GM19452 (cell line): ENCODE measurements around the gene DNAH10.

ENCODE experiments used
- ATAC-seq: cut with Tn5 transposase; IDR thresholded peaks from one replicate; pipeline ENCODE4 v1.9.1; 2021; ENCODE audit not compliant: unreplicated experiment

Gene DNAH10

DNA sequence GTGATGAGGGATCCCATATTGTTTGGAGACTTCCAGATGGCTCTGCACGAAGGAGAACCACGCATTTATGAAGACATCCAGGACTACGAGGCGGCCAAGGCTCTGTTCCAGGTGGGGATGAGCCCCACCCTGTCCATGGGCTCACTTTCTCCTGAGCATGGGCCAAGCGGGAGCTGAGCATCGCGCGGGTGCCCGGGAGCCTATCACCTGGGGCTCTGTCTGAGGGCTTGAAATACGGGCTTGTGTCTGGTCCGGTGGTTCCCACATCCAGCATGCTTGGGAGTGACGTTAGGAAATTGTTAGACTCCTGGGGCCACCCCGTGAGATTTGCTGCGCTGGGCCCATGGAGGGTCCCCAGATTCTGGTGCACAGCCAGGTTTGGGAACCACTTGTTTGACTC is 117.6 kb downstream of the DNAH10 start:
- no peak for ATAC-seq

DNA sequence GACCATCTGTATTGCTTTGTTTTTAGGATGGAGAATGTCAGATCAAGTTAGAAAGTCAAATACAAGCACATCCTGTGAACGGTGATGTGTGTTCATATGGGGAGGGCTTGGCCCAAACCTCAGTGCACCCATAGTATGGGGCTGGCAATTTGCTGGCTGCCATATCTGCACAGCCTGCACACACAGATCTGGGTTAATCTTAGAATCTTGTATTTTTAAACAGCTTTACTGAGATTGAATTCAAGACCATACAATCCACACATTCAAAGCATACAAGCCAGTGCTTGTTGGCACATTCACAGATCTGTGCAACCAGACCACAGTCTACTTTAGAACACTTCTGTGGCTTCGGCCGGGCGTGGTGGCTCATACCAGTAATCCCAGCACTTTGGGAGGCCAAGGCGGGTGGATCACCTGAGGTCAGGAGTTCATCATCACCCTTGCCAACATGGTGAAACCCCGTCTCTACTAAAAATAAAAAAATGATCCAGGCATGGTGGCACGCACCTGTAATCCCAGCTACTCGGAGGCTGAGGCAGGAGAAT is 120.1 kb downstream of the DNAH10 start:
- ATAC-seq, result no peak

DNA sequence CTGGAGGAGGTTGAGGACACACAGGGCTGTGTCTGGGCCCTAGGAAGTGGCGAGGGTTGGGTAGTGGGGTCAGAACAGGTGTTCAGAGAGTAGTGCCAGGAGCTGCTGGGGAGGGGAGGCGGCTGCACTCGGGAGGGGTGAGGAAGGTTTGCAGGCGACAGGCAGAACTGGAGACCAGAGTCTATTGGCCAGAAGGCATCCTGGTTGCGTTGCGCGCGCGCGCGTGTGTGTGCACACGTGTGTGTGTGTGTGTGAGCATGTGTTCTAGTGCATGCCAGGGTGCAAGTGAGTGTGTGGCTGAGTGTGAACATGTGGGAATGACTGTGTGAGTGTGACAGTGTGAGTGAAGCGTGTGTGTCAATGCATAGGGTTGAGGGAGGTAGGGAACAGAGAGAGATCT is 124.2 kb downstream of the DNAH10 start:
- ATAC-seq, result no peak

DNA sequence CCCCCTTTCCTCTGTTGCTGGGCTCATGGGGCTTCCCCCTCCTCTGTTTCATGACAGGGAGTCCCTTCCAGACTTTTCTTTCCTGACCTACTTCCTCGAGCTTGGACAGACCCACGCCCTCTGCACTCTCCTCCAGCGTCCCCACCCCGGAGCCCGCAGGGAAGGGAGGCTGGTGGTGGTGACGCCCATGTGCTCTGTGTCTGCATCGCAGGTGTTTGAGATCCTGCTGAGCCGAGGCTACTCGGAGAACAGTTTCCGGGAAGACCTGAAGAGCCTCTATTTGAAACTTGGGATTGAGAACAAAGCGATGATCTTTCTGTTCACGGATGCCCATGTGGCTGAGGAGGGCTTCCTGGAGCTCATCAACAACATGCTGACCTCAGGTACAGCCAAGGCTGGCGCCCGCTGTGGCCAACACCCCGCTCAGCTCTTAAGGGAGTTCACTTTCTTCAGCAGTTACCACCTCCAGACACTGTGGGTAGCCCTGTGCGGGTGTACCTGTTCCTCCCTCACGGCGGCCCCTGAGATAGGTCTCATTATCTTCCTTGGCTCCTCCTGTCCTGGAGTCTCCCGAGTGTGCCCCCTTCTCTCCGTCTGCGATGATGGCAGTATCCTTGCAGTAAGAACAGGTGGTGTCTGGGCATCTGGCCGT is 125.0 kb downstream of the DNAH10 start:
- ATAC-seq, result no peak

DNA sequence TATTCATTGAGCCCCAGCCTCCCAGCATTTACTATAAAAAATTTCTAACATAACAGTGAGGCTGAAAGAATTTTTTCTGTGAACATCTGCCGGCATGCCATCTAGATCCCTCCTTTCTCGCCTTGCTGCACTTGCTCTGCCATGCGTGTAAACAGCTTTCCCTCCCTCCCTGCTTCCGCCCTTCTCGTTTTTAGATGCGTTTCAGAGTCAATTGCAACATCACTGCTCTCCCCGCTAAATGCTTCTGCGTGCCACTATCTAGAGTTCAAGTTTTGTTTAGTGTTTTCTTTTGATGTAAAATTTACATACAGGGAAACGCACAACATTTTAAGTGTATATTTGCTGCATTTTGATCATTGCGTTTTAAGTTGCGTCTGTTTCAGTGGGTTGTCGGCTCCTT is 126.9 kb downstream of the DNAH10 start:
- no peak for ATAC-seq

DNA sequence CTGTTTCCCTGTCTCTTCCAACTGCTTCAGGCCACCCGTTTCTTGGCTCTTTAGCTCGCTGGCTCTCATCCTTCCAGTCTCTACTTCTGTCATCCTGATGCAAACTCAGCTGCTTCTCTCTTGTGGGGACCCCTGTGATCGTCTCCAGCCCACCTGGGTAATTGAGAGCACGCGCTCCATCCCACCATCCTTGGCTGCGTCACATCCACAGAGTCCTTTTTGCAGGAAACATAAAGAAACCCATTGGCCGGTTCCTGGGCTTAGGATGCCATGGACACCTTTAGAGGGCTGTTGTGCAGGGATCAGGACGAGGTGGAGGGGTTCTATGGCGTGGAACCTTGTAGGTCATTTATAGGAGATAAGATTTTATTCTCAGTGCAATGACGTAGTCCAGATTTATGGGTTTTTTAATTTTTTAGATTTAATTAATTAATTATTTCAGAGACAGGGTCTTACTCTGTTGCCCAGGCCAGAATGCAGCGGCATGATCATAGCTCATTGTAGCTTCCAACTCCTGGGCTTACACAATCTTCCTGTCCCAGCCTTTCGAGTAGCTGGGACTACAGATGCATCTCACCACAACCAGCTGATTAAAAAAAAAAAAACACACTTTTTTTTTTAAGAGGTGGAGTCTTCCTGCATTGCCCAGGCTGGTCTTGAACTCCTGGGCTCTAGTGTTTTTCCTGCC is 127.9 kb downstream of the DNAH10 start:
- no peak for ATAC-seq

DNA sequence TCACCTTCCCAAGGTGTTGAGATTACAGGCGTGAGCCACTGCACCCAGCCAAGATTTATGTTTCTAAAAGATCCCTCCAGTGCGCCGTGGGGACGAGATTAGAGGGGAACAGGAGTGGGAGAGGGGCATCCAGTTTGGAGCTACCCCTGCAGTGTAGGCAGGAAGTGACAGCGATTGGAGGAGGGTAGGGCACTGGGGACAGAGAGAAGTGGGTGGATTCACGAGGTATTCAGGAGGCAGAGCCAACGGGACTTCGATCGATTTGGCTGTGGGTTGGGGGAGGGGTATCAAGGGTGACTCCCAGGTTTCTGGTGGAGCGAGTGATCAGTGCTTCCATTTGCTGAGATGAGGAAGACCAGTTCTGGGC is 128.4 kb downstream of the DNAH10 start:
- no peak for ATAC-seq

DNA sequence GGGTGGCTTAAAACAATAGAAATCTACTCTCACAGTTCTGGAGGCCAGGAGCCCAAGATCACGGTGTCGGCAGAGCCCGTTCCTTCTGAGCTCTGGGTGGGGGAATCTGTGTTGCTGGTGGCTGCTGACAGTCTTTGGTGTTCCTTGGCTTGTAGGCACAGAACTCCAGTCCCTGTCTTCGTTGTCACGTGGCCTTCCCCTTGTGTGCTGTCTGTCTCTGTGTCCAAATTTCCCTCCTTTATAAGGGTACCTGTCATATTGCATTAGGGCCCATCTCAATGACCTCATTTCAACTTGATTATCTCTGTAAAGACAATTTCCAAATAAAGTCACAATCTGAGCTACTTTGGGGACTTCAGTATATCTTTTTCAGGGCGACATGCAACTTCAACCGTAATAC is 128.9 kb downstream of the DNAH10 start:
- no peak for ATAC-seq

DNA sequence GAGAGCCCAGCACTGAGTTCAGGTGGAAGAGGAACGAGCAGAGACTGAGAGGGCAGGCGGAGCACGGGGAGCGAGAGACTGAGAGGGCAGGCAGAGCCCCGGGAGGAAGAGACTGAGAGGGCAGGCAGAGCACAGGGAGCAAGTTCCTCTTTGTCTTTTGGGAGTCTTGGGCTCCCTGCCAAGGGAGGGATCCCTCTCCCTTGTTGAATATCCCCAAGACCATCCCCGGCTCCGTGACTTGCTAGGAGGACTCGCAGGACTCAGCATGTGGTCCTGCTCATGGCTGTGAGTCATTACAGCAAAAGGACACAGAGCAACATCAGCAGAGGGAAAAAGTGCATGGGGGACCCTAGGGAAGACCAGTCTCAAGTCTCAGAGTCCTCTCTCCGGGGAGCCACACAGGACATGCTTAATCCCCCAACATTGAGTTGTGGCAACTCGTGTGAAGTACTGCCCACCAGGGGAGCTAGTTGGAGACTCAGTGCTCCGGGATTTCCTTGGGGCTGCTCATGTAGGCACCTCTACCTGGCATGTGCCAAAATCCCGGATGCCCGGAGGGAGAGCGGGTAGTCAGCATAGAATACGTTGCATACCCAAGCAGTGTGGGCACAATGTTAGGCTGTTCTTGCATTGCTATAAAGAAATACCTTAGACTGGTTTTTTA is 129.5 kb downstream of the DNAH10 start:
- no peak for ATAC-seq

DNA sequence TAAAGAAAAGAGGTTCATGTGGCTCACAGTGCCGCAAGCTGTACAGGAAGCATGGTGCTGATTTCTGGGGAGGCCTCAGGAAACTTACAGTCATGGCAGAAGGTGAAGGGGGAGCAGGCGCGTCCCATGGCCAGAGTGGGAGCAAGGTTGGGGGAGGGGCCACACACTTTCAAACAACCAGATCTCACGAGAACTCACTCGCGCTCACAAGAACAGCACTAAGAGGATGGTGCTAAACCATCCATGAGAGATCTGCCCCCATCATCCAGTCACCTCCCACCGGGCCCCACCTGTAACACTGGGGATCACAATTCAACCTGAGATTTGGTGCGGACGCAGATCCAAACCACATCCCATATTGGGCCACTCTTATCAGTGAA is 130.1 kb downstream of the DNAH10 start:
- no peak for ATAC-seq

DNA sequence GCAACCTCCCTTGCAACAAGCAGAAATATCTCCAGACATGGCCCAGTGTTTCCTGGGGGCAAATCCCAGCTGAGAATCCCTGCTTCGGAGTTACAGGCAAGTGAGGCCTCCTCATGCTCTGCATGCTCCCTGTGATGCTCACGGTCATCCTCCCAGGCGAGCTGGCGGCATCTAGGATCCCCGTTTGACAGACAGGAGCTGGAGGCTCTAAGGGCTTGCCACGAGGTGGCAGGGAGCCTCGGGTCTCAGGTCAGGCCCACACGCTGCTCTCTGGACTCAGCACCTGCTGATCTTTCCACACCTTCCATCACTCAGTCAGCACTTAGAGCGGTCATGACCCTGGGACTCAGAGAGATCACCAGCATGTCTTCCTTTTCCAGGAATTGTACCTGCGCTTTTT is 130.8 kb downstream of the DNAH10 start:
- ATAC-seq, result no peak

DNA sequence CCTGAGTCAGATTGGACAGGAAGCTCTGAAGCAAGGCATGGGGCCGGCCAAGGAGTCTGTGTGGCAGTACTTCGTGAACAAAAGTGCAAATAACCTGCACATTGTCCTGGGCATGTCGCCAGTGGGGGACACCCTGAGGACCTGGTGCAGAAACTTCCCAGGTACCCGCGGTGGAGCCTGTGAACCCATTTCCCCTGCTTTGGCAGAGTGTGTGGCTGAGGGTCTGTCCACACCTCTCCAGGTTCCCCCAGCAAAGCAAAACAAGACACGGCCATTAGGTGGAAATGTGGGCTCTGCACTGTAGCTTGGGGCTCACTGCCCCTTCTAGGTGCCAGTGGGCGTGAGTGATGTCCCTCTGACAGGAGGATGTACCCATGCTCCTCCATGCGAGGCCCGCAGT is 131.2 kb downstream of the DNAH10 start:
- no peak for ATAC-seq

DNA sequence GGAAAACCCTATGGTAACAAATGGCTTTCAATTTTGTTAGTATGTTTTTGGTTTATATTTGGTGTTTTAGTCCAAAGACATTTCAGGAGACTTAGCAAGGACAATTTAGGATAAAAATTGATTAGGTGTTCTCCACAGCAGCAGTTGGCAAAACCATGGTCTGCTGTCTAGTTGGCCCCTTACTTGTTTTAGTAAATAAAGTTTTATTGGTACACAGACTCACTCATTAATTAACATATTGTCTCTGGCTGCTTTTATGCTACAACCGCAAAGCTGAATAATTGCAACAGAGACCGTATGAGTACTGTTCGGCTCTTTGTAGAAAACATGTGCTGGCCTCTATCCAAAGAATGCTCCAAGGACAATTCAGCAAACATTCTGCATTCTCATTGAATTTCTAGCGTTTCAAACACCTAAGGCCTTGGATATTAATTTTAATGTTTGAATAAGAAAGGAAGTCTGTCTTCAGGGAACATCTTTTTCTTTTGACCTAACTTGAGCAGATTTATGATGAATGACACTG is 132.8 kb downstream of the DNAH10 start:
- no peak for ATAC-seq

DNA sequence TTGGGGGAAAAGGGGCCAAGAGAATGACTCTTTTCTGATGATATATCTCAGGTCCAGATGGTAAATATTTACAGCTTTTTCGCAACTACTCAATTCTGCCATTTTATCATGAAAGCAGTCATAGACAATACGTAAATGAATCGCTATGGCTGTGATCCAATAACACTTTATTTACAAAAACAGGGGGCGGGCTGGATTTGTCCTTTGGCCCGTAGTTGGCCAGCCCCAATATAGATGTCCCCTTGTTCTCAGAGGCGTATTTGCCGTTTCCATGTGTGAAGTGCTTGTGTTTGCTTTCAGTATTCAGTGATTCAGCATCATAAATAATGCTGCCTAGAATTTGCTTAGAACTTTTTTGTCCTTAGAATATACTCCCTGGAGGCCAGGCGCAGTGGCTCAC is 133.3 kb downstream of the DNAH10 start:
- ATAC-seq, result no peak

DNA sequence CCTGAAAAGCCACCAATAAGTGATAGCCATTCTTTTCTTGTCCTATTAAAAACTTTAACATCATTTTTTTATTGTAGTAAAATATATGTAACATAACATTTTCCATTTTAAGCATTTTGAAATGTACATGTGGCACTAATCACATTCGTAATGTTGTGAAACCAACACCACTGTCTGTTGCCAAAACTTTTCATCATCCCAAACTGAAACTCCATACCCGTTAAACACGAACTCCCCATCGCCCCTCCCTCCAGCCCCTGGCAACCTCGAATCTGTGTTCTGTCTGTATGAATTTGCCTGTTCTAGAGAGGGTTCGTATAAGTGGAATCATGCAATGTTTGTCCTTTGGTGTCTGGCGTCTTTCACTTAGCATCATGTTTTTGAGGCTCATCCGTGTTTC is 134.7 kb downstream of the DNAH10 start:
- ATAC-seq, result no peak

DNA sequence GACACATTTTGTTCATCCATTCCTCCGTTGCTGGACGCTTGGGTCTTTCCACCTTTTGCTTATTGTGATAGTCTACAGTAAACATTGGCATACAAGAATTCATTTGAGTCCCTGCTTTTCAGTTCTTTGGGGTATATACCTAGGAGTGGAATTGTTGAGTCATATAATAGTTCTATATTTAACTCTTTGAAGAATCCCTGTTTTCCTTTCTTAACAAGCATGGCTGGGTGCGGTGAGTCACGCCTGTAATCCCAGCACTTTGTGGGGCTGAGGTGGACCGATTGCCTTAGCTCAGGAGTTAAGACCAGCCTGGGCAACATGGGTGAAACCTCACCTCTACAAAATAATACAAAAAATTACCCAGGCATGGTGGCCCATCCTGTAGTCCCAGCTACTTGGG is 135.1 kb downstream of the DNAH10 start:
- no peak for ATAC-seq

DNA sequence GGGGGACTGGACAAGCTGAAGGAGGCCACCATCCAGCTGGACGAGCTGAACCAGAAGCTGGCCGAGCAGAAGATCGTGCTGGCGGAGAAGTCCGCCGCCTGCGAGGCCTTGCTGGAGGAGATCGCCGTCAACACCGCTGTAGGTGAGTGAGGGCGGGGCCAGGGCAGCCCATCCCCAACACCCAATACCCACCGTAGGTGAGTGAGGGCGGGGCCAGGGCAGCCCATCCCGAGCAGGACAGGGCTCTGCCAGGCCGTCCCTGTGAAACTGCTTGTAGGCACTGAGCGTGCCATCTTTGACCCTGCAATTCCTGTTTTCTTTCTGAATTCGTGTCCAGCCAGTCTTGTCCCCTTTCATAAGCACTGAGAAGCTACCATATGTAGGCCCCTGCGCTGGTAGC is 136.6 kb downstream of the DNAH10 start:
- no peak for ATAC-seq

DNA sequence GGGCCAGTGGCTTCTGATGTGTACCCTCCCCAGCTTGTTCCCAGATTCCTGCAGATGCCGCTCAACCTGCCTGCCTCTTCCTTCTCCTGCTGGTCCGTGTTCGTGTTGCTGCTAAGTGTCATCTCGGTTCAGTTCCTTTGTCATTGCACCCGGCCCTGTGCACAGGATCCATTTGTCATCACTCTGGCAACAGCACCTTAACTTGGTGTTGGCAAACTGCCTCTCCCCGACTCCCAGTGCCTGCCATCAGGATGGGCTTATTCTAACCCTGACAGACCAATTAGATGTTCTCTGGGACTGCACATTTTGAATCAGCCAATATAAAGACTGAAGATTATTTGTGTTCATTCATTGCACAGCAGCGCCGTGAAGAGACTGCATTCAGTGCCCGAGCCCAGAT is 137.3 kb downstream of the DNAH10 start:
- no peak for ATAC-seq

DNA sequence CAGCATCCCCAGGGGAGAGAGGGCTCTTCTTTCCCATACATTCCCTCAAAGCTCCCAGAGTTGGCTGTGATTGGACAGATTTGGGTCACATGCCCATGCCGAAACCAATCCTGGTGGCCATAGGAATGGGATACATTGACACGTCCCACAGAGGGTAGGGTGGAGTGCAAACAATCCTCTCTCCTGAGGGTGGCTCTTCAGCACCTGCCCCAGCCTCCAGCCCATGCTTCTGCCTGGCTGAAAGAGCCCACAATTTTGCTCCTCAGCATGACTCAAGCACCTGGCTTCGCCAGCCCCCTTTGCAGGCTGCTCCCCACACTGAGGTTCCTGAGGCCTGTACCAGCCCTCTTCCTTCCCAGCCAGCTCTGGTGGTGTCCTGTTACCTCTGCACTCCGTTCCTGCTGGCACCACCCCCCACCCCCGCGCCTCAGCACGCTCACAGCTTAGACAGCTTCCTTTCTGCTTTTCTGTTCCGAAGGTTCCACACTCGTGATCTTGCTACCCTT is 138.8 kb downstream of the DNAH10 start:
- ATAC-seq, result no peak

DNA sequence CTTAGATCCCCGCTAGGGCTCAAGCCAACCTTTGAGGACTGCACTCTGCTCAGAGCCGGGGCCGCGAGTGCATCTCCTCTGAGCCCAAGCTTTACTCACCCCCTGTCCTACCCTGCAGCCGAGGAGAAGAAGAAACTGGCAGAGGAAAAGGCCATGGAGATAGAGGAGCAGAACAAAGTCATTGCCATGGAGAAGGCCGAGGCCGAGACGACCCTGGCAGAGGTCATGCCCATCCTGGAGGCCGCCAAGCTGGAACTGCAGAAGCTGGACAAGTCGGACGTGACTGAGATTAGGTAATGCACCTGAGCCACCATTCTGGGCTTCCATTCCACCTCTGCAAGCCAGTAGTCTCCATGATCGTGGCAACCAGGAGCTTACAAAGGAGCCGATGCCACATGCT is 140.7 kb downstream of the DNAH10 start:
- no peak for ATAC-seq

DNA sequence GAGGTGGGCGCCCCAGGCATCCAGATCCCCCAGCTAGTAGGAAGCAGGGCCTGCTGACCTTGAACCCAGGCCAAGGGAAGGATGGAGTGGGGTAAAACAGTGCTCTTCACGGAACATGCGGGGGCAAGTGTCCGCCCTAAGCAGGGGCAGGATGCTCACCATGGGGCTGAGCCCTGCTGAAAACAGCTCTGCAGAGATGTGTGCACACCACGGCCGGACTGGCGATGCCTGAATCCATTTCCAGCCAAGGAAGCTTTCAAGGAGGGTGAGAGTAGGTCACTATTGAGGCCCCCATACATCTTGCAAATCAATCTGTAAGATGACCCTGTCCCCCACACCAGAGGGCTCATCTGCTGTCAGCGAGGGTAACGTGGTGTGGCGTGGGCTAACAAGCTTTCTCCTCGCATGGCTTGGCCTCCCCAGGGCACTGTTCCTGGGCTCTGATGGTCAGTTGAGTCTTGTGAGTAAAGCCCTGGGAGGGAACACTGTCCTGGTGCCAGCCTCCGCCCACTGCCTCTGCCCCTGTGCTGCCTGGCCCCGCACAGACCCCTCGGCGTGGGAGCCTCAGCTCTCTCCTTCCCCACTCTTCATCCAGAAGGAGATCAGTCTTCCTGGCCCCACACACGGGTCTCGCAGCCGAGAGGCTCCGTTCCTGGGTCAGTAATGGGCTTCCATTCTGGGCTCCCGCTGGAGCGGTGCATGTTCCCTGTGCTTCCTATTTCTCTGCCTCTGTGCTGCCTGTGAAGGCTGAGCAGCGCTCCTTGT is 141.4 kb downstream of the DNAH10 start:
- no peak for ATAC-seq
